D721Med (cell line): ENCODE data around the gene PDE6B.
"Not testable (repeated sequence)": the region's sequence is repeated elsewhere in the genome, so short reads cannot be mapped to it uniquely, and the experiment has no call there.

Experiments used
- DNase-seq: peaks from one replicate; pipeline ENCODE4 v3.0.0; 2011; ENCODE audit warnings: low spot score; ENCODE audit not compliant: insufficient read length
- FAIRE-seq: peaks from 2 replicates; lab custom pipeline; 2011; peaks lifted over from hg19 to GRCh38; lab: Jason Lieb, UNC
- CTCF ChIP-seq: IDR thresholded peaks from 2 replicates; pipeline ENCODE4 v1.5.1; 2012; ENCODE audit warnings: mild to moderate bottlenecking, control low read depth; ENCODE audit not compliant: insufficient read depth; ENCODE audit errors: missing control alignments

Gene PDE6B

GRCh38 chr4:589219-589963 is 36.0 kb upstream of the PDE6B start:
- no peak for DNase-seq
- FAIRE-seq, result no peak
- TF ChIP-seq CTCF, result no peak

GRCh38 chr4:590313-590841 is 35.0 kb upstream of the PDE6B start:
- no peak for TF ChIP-seq CTCF
- DNase-seq (no peak), FAIRE-seq (no peak)

GRCh38 chr4:592178-592577 is 33.2 kb upstream of the PDE6B start:
- not testable (repeated sequence) for DNase-seq, FAIRE-seq

- DNase-seq (no peak), FAIRE-seq (no peak)
- no peak for TF ChIP-seq CTCF
Measured at GRCh38 chr4:592825-593520, 32.4 kb upstream of the PDE6B start.

- FAIRE-seq, result no peak
- DNase-seq, result no peak
- no peak for TF ChIP-seq CTCF
Measured at GRCh38 chr4:598925-599324, 26.4 kb upstream of the PDE6B start.

- no peak for DNase-seq
- FAIRE-seq, result no peak
- TF ChIP-seq CTCF, result no peak
Measured at GRCh38 chr4:600166-600565, 25.2 kb upstream of the PDE6B start.

GRCh38 chr4:600850-601515 is 24.4 kb upstream of the PDE6B start:
- DNase-seq (no peak), FAIRE-seq (no peak)
- no peak for TF ChIP-seq CTCF
